ENCODE measurements around the gene DNAH11.

DNA sequence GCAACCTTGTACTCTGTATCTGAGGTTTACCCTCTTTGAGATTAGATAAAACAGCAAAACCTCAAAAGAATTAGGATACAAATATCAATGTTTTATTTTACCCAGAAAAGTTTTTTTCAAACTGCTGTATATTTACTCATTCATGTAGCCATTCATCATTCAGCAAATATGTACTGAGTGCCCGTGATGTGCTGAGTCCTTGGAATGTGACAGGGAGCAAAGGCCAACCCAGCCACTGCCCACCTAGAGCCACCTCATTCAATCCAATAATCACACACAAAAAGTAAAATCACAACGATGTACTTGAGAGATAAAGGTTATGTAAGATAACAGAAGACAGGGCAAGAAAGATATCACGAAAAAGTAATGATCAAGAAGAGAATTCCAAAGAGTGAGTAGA, 215.4 kb downstream of the DNAH11 start:
- TF ChIP-seq, protein P1, sequence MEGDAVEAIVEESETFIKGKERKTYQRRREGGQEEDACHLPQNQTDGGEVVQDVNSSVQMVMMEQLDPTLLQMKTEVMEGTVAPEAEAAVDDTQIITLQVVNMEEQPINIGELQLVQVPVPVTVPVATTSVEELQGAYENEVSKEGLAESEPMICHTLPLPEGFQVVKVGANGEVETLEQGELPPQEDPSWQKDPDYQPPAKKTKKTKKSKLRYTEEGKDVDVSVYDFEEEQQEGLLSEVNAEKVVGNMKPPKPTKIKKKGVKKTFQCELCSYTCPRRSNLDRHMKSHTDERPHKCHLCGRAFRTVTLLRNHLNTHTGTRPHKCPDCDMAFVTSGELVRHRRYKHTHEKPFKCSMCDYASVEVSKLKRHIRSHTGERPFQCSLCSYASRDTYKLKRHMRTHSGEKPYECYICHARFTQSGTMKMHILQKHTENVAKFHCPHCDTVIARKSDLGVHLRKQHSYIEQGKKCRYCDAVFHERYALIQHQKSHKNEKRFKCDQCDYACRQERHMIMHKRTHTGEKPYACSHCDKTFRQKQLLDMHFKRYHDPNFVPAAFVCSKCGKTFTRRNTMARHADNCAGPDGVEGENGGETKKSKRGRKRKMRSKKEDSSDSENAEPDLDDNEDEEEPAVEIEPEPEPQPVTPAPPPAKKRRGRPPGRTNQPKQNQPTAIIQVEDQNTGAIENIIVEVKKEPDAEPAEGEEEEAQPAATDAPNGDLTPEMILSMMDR (IDR thresholded peaks at IDR 0.05) = no peak
- TF ChIP-seq POLR2A (IDR thresholded peaks at IDR 0.05) = no peak

Measured in vagina (tissue), 2 donors.